Suprapubic skin (tissue), 4 donors: ENCODE measurements around the gene RPS21.

Experiments used
- CTCF ChIP-seq, 2 donors: fragments of 200-600 bp in 1 of 2; fragments of 450-650 bp in 1 of 2; sonication (generic) in 1 of 2; IDR thresholded peaks; one replicate each; pipeline ENCODE4 v1.5.1; 2016 to 2019; ENCODE audit warnings: antibody characterized with exemption in 2 of 2, mild to moderate bottlenecking in 1 of 2, moderate library complexity in 1 of 2
- EP300 ChIP-seq: sonication (generic); formaldehyde crosslinking; IDR thresholded peaks from one replicate; pipeline ENCODE4 v1.6.1; 2017; ENCODE audit warnings: antibody characterized with exemption
- POLR2A ChIP-seq, 2 donors: fragments of 450-650 bp; IDR thresholded peaks; one replicate each; pipeline ENCODE4 v1.6.1; 2017; ENCODE audit warnings: antibody characterized with exemption in 2 of 2, mild to moderate bottlenecking in 2 of 2, moderate library complexity in 2 of 2
- POLR2AphosphoS5 ChIP-seq, 3 donors: sonication (generic); formaldehyde crosslinking; IDR thresholded peaks; one replicate each; pipeline ENCODE4 v1.6.1; 2017; ENCODE audit warnings: antibody characterized with exemption in 3 of 3

- TF ChIP-seq CTCF (IDR thresholded peaks at IDR 0.05) (no peak), POLR2A (IDR thresholded peaks at IDR 0.05) (no peak), EP300 (no peak), POLR2AphosphoS5 (IDR thresholded peaks at IDR 0.05) (no peak)
Observed at GRCh38 chr20:62371588-62372041, 15.3 kb upstream of the RPS21 start.
